Stimulated activated naive CD4-positive, alpha-beta T cell treated with Interleukin-2 at 50 U/mL for 16 hours (primary cell): Measurements from ENCODE around the gene BASP1.

Source experiments
- DNase-seq: peaks from one replicate; lab custom pipeline; 2025; lab: John Stamatoyannopoulos, UW

The BASP1 gene

GRCh38 chr5:17217493-17218352 lies at the start of gene BASP1:
Gene BASP1 (plus strand): TSS chr5:17217631. CDS start chr5:17275217, 57,586 bp downstream.
- DNase-seq: no peak

- DNase-seq: no peak
These were observed 47.9 kb upstream of the BASP1 start for GRCh38 chr5:17169507-17169906.

- DNase-seq: no peak
These were observed 44.6 kb upstream of the BASP1 start for GRCh38 chr5:17172791-17173190.

GRCh38 chr5:17174965-17175364 lies 42.5 kb upstream of the BASP1 start:
- no peak for DNase-seq

- no peak for DNase-seq
These were observed 39.7 kb upstream of the BASP1 start for GRCh38 chr5:17177501-17178372.

GRCh38 chr5:17178373-17178675 lies 39.1 kb upstream of the BASP1 start:
- DNase-seq: no peak

- DNase-seq: no peak
These were observed 37.0 kb upstream of the BASP1 start for GRCh38 chr5:17180330-17180843.

- DNase-seq: no peak
These were observed 36.3 kb upstream of the BASP1 start for GRCh38 chr5:17180864-17181723.

GRCh38 chr5:17182494-17182893 lies 34.9 kb upstream of the BASP1 start:
- DNase-seq: no peak

GRCh38 chr5:17182981-17183380 lies 34.5 kb upstream of the BASP1 start:
- DNase-seq: no peak

GRCh38 chr5:17183831-17184230 lies 33.6 kb upstream of the BASP1 start:
- no peak for DNase-seq

- no peak for DNase-seq
These were observed 32.8 kb upstream of the BASP1 start for GRCh38 chr5:17184588-17184987.

GRCh38 chr5:17185349-17185748 lies 32.1 kb upstream of the BASP1 start:
- DNase-seq: no peak

- DNase-seq: no peak
These were observed 31.7 kb upstream of the BASP1 start for GRCh38 chr5:17185773-17186172.

- DNase-seq: no peak
These were observed 31.2 kb upstream of the BASP1 start for GRCh38 chr5:17186256-17186655.

GRCh38 chr5:17187011-17187785 lies 30.2 kb upstream of the BASP1 start:
- no peak for DNase-seq

GRCh38 chr5:17187786-17188170 lies 29.7 kb upstream of the BASP1 start:
- DNase-seq: no peak

GRCh38 chr5:17189381-17190036 lies 27.9 kb upstream of the BASP1 start:
- peak; percentile 3 for DNase-seq

- DNase-seq: no peak
These were observed 27.1 kb upstream of the BASP1 start for GRCh38 chr5:17190242-17190778.

- DNase-seq: no peak
These were observed 26.5 kb upstream of the BASP1 start for GRCh38 chr5:17190799-17191391.
